Femur (tissue), 1 donor: ENCODE data around the gene CD7.
A peak's percentile ranks its signal among the peaks of the same experiment; 100 is the strongest.

ENCODE experiments used
- DNase-seq: peaks from one replicate; pipeline ENCODE4 v3.0.0-alpha.2; 2017

The CD7 gene

DNA sequence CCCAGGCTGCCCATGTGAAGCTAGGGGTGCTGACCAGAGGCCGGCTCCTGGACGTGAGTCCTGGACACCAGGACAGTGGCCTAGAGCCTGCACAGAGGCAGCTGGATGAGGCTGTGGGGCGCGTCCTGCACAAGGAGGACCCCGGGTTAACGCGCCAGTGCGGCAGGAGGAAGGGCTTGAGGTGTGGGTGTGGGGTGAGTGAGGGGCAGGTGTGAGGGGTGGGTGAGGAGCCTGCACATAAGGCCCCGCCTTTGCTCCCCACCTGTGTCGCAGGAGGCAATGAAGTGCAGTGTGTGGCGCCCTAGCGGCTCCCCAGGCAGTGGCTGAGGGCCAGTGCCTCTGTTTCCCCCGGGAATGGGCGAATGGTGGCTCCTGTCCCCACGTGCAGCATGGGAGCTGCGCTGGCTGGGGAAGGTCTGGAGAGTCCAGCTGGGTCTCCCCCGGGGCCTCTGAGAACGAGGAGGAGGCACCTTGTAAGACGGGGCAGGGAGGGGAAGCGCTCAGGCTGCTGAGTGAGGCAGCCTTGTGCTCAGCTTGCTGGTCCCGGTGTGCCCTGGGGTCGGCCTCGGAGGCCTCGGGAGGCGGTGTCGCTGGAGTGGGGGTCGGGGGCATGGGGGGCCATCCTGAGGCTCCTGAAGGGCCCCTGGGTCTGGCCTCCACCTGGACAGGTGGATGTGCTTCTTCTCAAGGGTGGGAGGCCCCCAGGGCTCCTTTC is 3.2 kb downstream of the CD7 start:
- no peak for DNase-seq

DNA sequence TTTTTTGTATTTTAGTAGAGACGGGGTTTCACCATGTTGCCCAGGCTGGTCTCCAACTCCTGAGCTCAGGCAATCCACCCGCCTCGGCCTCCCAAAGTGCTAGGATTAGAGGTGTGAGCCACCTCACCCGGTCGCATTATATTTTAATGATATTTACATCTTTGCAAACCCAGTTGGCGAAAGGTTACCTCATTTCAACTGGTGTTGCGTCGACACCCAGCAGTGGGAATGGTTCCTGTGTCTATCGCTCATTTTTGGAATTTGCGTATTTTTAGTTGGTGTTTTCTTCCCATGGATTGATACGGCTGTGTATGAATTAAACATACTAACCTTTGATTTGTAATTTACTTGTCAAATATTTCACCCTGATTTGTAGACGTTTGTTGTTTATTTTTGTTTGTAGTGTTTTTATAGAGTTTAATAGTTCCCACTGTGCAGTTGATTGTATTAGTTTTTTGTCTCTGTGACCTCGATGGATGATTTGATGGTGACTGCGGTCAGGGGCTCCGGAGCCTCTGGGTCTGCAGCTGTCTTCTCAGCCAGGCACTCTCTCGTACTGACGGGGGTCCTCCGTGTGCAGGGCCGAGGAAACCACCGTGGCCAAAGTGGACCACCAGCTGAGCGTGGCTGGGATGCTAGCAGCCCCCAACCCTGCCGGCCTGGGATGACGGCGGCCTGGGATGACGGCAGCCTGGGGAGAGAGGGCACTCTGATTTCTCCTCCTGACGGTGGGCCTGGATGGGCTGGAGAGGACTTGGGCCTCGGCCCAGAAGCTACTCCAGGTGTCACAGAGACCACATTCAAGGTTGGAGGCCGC is 4.0 kb downstream of the CD7 start:
- no peak for DNase-seq

DNA sequence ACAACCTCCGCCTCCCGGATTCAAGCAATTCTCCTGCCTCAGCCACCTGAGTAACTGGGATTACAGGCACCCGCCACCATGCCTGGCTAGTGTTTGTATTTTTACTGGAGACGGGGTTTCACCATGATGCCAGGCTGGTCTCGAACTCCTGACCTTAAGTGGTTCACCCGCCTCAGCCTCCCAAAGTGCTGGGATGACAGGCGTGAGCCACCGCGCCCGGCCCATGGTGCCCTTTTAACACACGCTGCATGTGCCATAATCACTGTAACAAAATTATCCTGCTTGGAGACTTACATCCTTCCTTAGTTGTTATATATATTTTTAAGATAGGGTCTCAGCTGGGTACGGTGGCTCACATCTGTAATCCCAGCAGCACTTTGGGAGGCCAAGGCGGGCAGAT is 5.4 kb downstream of the CD7 start:
- DNase-seq: no peak

GRCh38 chr17:82310877-82311276 is 6.5 kb downstream of the CD7 start:
- no peak for DNase-seq

- DNase-seq: no peak
These were observed 7.5 kb downstream of the CD7 start for GRCh38 chr17:82309656-82310570.

DNA sequence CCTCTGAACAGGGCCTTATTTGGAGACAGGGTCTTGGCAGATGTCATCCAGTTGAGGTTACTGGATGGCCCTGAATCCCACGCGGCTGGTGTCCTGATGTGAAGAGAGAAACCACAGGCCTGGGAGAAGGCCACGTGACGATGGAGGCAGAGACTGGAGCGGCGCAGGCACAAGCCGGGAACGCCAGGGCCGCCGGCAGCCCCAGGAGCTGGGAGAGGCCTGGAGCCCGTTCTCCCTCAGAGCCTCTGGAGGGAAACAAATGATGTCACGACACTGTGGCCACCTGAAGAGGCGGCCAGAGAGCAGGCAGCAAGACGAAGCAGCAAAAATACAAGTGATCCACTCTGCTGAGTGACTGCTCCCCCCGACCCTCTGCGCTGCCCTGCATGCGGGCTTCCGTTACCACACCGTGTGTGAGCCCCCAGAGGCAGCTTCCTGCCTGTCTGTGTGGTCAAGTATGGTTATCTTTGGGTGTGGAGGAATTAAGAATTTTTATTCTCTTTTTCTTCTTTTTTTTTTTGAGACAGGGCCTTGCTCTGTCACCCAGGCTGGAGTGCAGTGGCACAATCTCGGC is 11.6 kb downstream of the CD7 start:
- no peak for DNase-seq

DNA sequence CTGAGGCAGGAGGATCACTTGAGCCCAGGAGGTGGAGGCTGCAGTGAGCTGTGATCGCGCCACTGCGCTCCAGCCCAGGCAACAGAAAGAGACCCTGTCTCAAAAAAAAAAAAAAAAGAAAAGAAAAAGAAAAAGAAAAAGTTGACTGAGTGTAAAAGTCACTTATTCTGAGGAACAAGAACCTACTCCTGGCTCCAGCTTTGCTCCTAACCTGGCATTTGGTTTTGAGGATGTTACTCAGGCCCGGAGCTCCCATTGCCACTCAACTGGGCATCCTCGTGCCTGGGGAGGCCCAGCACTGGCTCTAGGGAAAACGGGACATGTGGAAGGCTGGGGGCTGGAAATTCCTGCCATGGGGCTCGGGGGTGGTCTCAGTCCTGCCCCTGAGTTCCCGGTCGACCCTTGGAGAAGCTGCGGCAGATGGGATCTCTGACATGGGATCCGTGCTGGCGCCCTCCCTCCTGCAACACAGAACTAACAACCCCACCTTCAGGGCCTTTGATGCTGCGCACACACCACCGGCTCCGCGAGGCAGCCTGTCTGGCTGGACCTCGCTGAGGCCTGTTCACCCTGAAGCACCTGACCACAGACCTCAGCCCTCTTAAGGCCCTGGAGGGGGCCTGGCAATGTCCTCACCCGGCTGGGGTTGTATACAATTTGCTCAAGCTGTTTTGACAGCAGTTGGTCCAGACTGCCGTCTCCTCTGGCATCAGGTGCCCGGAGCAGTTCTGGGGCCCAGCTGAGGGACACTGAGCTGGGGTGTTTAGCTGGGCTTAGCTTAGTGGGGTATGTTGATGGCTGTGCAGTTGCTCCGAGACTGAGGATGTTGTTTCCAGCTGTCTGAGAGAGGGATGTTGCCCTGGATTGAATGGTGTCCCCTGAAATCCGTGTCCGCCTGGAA is 12.3 kb downstream of the CD7 start:
- no peak for DNase-seq

DNA sequence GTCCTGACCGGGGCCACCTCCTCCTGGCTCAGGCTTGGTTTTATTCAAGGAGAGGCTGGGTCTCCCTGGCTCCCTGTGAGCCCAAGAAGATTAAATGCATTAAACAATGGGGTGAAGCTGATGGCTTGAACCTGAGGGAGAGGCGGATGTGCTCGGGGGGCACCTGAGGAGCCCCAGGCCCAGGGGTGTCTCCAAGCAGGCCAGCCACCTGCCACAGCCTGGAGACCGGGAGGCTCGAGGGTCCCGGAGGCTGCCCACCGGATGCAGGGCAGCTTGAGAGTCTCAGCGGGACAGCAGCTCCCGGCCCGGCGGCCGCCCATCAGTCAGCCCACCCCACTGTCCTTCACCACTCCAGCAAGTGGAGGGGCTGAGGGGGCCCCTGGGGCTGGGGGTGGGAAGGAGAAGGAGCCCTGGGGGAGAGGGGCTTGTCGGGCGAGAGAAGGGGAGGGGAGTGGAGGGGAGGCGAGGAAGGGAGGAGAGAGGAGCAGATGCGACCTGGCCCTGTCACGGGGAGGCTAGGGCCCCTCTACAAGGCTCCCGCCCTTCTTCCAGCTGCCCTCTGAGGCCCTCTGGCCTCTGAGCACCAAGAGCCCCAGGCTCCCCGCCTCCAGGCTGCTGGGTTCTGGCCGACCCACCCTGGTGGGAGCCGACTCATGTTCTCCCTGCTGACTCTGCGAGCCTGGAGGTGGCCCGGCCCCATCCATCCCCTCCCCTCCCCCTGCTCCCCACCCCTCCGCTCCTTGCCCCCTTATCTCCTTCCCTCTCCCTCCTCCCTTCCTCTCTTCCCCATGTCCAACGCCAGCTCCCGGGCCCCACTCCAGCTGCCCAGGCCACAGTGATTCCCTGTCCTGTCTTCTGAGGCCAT is 13.2 kb downstream of the CD7 start:
- no peak for DNase-seq

GRCh38 chr17:82302991-82303943 is 14.1 kb downstream of the CD7 start:
- DNase-seq: no peak

GRCh38 chr17:82302568-82302963 is 14.8 kb downstream of the CD7 start:
- no peak for DNase-seq

DNA sequence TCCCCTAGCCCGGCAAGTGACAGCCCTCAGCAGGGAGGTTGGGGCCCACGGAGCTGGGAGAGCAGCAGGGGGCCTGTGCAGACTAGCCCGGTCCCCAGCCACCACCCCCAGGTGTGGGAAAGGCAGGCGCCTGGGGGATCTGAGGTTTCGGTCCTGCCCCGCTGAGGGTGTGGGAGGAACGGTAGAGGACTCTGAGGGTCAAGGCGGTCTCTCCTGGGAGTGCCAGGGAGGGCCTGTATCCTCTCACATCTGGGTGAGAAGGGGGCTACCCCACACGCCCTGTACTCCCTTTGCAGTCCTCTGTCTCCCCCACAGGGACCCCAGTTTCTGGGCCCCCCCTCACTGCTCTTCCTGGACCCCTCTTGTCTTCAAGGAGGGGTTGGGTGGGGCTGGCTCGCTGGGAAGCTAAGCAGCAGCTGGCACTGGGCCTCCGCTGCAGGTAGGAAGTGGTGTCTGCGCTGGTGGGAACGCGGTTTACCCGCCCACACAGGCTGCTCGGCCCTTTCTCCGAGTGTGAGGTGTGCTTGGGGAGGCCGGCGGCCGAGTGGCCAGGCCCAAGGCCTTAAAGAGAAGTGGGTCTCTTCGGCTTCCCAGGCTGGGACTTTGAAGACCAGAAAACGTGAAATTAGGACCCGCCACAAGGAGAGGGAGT is 15.4 kb downstream of the CD7 start:
- no peak for DNase-seq

- no peak for DNase-seq
These were observed 16.0 kb downstream of the CD7 start for GRCh38 chr17:82301300-82301915.

DNA sequence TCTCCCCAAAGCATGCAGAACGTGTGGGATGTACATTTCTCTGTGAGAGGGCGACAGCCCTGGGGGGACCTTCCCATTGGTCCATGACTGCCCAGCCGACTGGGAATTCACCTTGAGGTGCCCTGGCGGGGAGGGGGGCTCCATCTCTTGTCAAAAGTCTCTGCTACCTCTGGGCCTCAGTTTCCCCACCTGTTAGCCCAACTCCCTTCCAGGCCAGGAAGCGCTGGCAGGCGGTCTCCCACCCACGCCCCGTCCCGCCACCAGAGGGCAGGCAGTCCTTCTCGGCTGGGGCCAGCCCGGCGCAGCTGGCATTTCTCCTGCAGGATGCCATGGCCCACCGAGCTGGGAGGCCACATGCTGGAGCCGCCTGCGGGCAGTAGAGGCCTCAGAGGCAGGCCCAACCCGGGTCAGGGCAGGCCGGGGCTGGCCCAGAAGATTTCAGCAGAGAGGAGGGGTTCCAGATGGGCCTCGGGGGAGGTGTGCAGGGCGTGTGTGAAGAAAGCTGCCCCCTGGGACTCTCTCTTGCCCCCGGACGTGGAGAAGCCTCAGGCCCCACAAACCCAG is 16.6 kb downstream of the CD7 start:
- peak; percentile 77 for DNase-seq

- no peak for DNase-seq
These were observed 17.2 kb downstream of the CD7 start for GRCh38 chr17:82300228-82300627.

GRCh38 chr17:82299452-82299851 is 18.0 kb downstream of the CD7 start:
- no peak for DNase-seq

- DNase-seq: no peak
These were observed 18.6 kb downstream of the CD7 start for GRCh38 chr17:82298538-82299421.
